ENCODE results near the gene RASGRF2.

The RASGRF2 gene

DNA sequence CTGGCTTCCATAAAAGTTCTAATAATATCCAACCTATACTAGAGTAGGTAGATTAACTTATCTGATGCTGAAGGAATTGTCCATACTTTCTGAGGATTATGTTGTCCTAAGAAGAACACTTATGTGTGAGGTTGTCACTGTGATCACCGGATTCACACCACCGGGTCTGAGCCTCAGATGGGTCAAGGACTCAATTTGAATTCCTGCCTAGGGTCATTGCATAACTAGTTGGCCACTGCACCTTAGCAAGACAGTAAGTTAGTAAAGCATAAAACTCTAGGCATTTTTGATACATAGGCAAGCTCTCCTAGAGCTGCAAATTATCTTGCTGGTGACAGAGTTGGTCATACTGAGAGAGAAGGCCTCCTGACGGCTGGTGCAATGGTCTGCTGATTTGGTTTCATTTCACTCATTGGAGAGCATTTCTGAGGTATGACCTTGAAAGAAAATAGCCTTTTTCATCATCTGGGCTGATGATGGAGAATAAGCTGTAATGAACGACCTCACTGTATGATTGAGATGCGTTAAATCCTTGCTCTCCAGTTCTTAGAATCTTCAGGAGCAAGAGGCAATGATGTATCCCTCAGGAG, 200.9 kb downstream of the RASGRF2 start:
- H3K4me1 ChIP-seq, result peaks cover 7% of the 10 kb centered on the region; the same call in 1 of the 2 replicates
- no peaks in the 10 kb centered on the region for H3K27me3 ChIP-seq
- H3K9me3 ChIP-seq, result no peaks in the 10 kb centered on the region
- no peak overlapping the region for H3K4me3 ChIP-seq (ENCODE audit: low read depth, low read length)
- no peak for TF ChIP-seq CTCF (IDR thresholded peaks at IDR 0.05; ENCODE audit: low read depth, low read length)
- H3K36me3 ChIP-seq, result no peaks in the 10 kb centered on the region
- DNase-seq, result no peak

DNA sequence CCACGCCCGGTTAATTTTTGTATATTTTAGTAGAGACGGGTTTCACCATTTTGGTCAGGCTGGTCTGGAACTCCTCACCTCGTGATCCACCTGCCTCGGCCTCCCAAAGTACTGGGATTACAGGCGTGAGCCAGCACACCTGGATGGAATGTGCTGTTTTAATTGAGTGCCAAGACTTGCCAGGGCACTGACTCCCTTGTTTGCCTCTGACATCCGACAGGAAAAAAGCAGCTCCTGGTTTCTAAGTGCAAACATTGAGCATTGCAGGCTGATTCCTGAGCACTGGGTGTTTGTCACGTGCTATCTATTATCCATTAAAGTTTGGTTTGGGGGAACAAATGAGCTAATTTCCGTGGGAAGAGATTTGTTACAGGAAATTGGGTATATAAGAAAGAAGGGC, 202.3 kb downstream of the RASGRF2 start:
- no peak overlapping the region for H3K4me3 ChIP-seq (ENCODE audit: low read depth, low read length)
- no peaks in the 10 kb centered on the region for H3K9me3 ChIP-seq
- H3K36me3 ChIP-seq, result no peaks in the 10 kb centered on the region
- peaks cover 18% of the 10 kb centered on the region for H3K4me1 ChIP-seq
- no peaks in the 10 kb centered on the region for H3K27me3 ChIP-seq
- no peak for TF ChIP-seq CTCF (IDR thresholded peaks at IDR 0.05; ENCODE audit: low read depth, low read length)
- no peak for DNase-seq

DNA sequence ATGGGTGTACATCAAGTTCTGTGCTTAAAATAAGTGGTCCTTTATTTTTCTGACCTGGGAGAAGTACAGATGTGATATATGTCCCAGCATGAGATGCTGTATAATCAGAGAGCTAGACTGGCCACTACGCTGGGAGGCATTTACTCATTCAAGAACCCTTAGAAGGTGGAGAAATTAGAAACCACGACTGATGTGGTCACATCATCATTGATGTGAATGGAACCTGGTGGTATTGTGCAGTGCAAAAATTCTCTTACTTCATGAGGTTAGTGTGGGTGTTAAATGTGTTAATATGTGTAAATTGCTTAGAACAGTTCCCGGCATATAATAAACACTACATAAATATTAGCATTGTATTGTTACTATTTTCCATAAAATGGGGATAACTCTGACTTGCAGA, 203.5 kb downstream of the RASGRF2 start:
- H3K36me3 ChIP-seq, result no peaks in the 10 kb centered on the region

GRCh38 chr5:81164476-81164875, 204.3 kb downstream of the RASGRF2 start:
- H3K27me3 ChIP-seq, result no peaks in the 10 kb centered on the region
- H3K4me3 ChIP-seq (ENCODE audit: low read depth, low read length), result no peak overlapping the region
- DNase-seq, result no peak
- H3K9me3 ChIP-seq, result no peaks in the 10 kb centered on the region
- H3K4me1 ChIP-seq, result peaks cover 21% of the 10 kb centered on the region
- H3K36me3 ChIP-seq, result no peaks in the 10 kb centered on the region
- TF ChIP-seq CTCF (IDR thresholded peaks at IDR 0.05; ENCODE audit: low read depth, low read length), result no peak

More for the DNA sequence above, 203.5 kb downstream of the RASGRF2 start:
- Histone ChIP-seq H3K9me3 (no peaks in the 10 kb centered on the region), H3K27me3 (no peaks in the 10 kb centered on the region), H3K4me1 (peaks cover 21% of the 10 kb centered on the region), H3K4me3 (ENCODE audit: low read depth, low read length) (no peak overlapping the region)
- DNase-seq, result no peak
- TF ChIP-seq CTCF (IDR thresholded peaks at IDR 0.05; ENCODE audit: low read depth, low read length), result no peak

- H3K27me3 ChIP-seq, result no peaks in the 10 kb centered on the region
- DNase-seq, result no peak
- peaks cover 21% of the 10 kb centered on the region for H3K4me1 ChIP-seq
- H3K36me3 ChIP-seq, result no peaks in the 10 kb centered on the region
- no peak for TF ChIP-seq CTCF (IDR thresholded peaks at IDR 0.05; ENCODE audit: low read depth, low read length)
- no peaks in the 10 kb centered on the region for H3K9me3 ChIP-seq
- no peak overlapping the region for H3K4me3 ChIP-seq (ENCODE audit: low read depth, low read length)
Measured at GRCh38 chr5:81164936-81165335, 204.8 kb downstream of the RASGRF2 start.

DNA sequence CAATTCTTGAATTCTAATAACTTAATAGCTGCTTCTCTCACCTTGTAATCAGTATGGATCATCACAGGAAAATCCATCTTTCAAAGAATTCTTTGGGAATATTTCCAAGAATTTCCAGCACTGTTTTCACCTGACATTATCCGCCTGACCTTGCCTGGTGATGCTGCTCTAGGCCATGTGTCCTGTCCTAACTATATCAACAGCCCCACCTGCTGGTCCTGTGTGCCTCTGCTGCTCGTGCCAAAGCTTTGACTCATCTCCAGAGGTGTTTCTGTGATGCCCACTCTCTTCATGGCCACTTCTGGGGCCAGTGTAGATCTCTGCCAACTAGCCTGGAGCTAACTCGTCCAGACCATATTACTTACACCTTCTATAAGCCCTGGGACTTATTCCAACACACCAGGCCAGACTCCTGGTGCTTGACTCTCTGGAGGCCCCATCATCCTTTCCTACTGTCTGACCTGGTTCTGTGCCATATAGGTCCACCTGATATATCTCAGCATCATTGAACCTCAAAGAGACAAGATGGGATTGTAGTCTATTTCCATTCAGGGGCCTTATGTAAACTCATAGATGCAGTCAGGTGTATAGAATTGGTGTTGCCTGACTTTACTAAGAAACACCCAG, 205.4 kb downstream of the RASGRF2 start:
- Histone ChIP-seq H3K4me3 (ENCODE audit: low read depth, low read length) (no peak overlapping the region), H3K27me3 (no peaks in the 10 kb centered on the region), H3K9me3 (no peaks in the 10 kb centered on the region), H3K36me3 (no peaks in the 10 kb centered on the region), H3K4me1 (peaks cover 21% of the 10 kb centered on the region)
- peak; percentile 89 for DNase-seq
- peak; percentile 96 for TF ChIP-seq CTCF (IDR thresholded peaks at IDR 0.05; ENCODE audit: low read depth, low read length)
